Endodermal cell (in vitro differentiated cells): ENCODE measurements around the gene RPL36AL. TPM values are rescaled to one million over a fixed set of nuclear protein-coding genes. Genes with fewer than 3 reads are reported as not detected.

Experiments
- DNase-seq: peaks from one replicate; pipeline ENCODE4 v3.0.0-alpha.2; 2017
- H3K27ac ChIP-seq: 2 replicates; pipeline ENCODE4 v1.5.1; 2013; ENCODE audit warnings: mild to moderate bottlenecking, low read depth, low read length, moderate library complexity
- H3K27me3 ChIP-seq: 2 replicates; pipeline ENCODE4 v1.6.1; 2013; ENCODE audit warnings: mild to moderate bottlenecking, low read length, moderate library complexity; ENCODE audit not compliant: insufficient read depth, control insufficient read depth, poor library complexity, severe bottlenecking
- H3K36me3 ChIP-seq: 2 replicates; pipeline ENCODE4 v1.7.0; 2013; ENCODE audit warnings: mild to moderate bottlenecking, low read length, moderate library complexity; ENCODE audit not compliant: control insufficient read depth, insufficient read depth
- H3K4me1 ChIP-seq: one replicate; pipeline ENCODE4 v1.7.0; 2013; ENCODE audit warnings: low read length; ENCODE audit not compliant: control insufficient read depth, insufficient read depth
- H3K4me3 ChIP-seq: 2 replicates; pipeline ENCODE4 v1.5.1; 2013; ENCODE audit warnings: mild to moderate bottlenecking, low read length, moderate library complexity
- H3K9ac ChIP-seq: 2 replicates; pipeline ENCODE4 v1.6.1; 2013; ENCODE audit warnings: mild to moderate bottlenecking, low read length, moderate library complexity; ENCODE audit not compliant: poor library complexity, severe bottlenecking; ENCODE audit errors: extremely low read depth
- H3K9me3 ChIP-seq: 2 replicates; pipeline ENCODE4 v1.6.1; 2013; ENCODE audit warnings: mild to moderate bottlenecking, low read length, moderate library complexity; ENCODE audit not compliant: control insufficient read depth
- H3K27ac Mint-ChIP-seq: 2 replicates; pipeline ENCODE4 v1.8.0; 2020; ENCODE audit warnings: mixed read lengths
- H3K27me3 Mint-ChIP-seq: 2 replicates; pipeline ENCODE4 v1.8.0; 2021; ENCODE audit warnings: mild to moderate bottlenecking, mixed read lengths; ENCODE audit not compliant: insufficient read depth
- H3K36me3 Mint-ChIP-seq: 2 replicates; pipeline ENCODE4 v1.8.0; 2020; ENCODE audit warnings: low read depth, mixed read lengths
- H3K4me1 Mint-ChIP-seq: 2 replicates; pipeline ENCODE4 v1.8.0; 2020; ENCODE audit warnings: mixed read lengths
- H3K4me3 Mint-ChIP-seq: 2 replicates; pipeline ENCODE4 v1.8.0; 2020; ENCODE audit warnings: mild to moderate bottlenecking, moderate library complexity, mixed read lengths
- H3K9me3 Mint-ChIP-seq: 2 replicates; pipeline ENCODE4 v1.8.0; 2020; ENCODE audit warnings: mild to moderate bottlenecking, mixed read lengths
- CTCF ChIP-seq: fragments of 200-600 bp; sonication (generic); conservative IDR thresholded peaks from 2 replicates; pipeline ENCODE4 v1.5.0; 2021; ENCODE audit warnings: antibody characterized with exemption, mild to moderate bottlenecking
- WGBS, 2 experiments: methylation state at CpG; one replicate each; pipeline versions ENCODE4 v1.1.5 to v1.1.7; 2013; ENCODE audit warnings: missing lambda C conversion rate in 2 of 2, mixed read lengths in 1 of 2; ENCODE audit not compliant: insufficient coverage in 1 of 2, insufficient read length in 1 of 2; 5-methylcytosine and 5-hydroxymethylcytosine counted together
- total RNA-seq, 2 donors: library from RNA; stranded (reverse); fragmentation: NEBNext Ultra II Directional in 1 of 2; extraction: Animal tissue kit (Norgen Biotek cat#: 25700) in 1 of 2; gene quantifications; 2 replicates in 1 of 2; 3 replicates in 1 of 2; pipeline ENCODE4 v1.2.1, GENCODE V29; 2021

The RPL36AL gene
- total RNA-seq, 2 donors from 2014 or later, result 167 to 176 TPM

- peaks cover 16% of the 10 kb centered on the region for H3K4me1 Mint-ChIP-seq
- H3K9me3 Mint-ChIP-seq, result no peaks in the 10 kb centered on the region
- no peak overlapping the region for H3K27ac ChIP-seq
- H3K27ac Mint-ChIP-seq, result no peak overlapping the region
- H3K27me3 ChIP-seq, result no peaks in the 10 kb centered on the region
- peaks cover 35% of the 10 kb centered on the region for H3K36me3 Mint-ChIP-seq
- H3K9me3 ChIP-seq, result no peaks in the 10 kb centered on the region
- no peak for TF ChIP-seq CTCF
- H3K4me1 ChIP-seq, result no peaks in the 10 kb centered on the region
- peaks cover 45% of the 10 kb centered on the region for H3K36me3 ChIP-seq
- no peak overlapping the region for H3K4me3 ChIP-seq
- DNase-seq, result no peak
- WGBS, 2 experiments, result 87 to 97% methylated on average over 4 to 6 of the region's 6 CpGs
- H3K27me3 Mint-ChIP-seq, result no peaks in the 10 kb centered on the region
- no peak overlapping the region for H3K4me3 Mint-ChIP-seq
- H3K9ac ChIP-seq, result no peak overlapping the region
Measured at GRCh38 chr14:49623941-49624839, 3.8 kb upstream of the RPL36AL start.

DNA sequence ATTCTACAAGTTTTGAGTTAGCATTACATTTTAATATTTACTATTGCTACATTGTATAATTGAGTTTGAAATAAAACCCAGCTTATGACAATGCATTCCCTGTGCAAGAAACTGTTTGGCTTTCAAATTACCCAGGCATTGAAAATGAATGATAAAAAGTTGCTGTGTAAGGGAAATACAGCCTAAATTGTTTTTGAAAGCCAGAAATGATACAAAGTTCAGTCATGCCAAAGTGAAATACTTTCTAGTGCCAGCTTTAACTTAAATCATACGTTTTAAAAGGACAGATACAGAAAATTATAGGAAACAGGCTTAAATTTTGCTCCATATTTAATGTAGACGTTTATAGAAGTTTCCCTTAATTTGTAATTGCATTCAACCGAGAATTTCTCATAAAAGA is 3.0 kb upstream of the RPL36AL start:
- Histone ChIP-seq H3K27me3 (no peaks in the 10 kb centered on the region), H3K4me1 (no peaks in the 10 kb centered on the region), H3K36me3 (peaks cover 51% of the 10 kb centered on the region), H3K27ac (no peak overlapping the region), H3K9ac (no peak overlapping the region), H3K4me3 (peak overlapping the region; percentile 91), H3K9me3 (no peaks in the 10 kb centered on the region)
- no peak overlapping the region for H3K4me3 Mint-ChIP-seq
- H3K27me3 Mint-ChIP-seq, result no peaks in the 10 kb centered on the region
- H3K27ac Mint-ChIP-seq, result no peak overlapping the region
- 95 to 100% methylated on average over 3 of the region's 3 CpGs for WGBS, 2 experiments
- H3K36me3 Mint-ChIP-seq, result peaks cover 32% of the 10 kb centered on the region
- peaks cover 16% of the 10 kb centered on the region for H3K4me1 Mint-ChIP-seq
- H3K9me3 Mint-ChIP-seq, result no peaks in the 10 kb centered on the region
- DNase-seq, result no peak
- no peak for TF ChIP-seq CTCF

GRCh38 chr14:49622022-49622607 is 1.7 kb upstream of the RPL36AL start:
- H3K9me3 ChIP-seq, result no peaks in the 10 kb centered on the region
- H3K27me3 ChIP-seq, result no peaks in the 10 kb centered on the region
- peaks cover 55% of the 10 kb centered on the region for H3K36me3 ChIP-seq
- no peaks in the 10 kb centered on the region for H3K9me3 Mint-ChIP-seq
- peak overlapping the region; percentile 98 for H3K4me3 Mint-ChIP-seq
- no peak for TF ChIP-seq CTCF
- H3K4me3 ChIP-seq, result peak overlapping the region; percentile 91
- H3K36me3 Mint-ChIP-seq, result peaks cover 28% of the 10 kb centered on the region
- peaks cover 16% of the 10 kb centered on the region for H3K4me1 Mint-ChIP-seq
- peak overlapping the region; percentile 24 for H3K9ac ChIP-seq
- H3K27ac Mint-ChIP-seq, result no peak overlapping the region
- no peaks in the 10 kb centered on the region for H3K27me3 Mint-ChIP-seq
- no peaks in the 10 kb centered on the region for H3K4me1 ChIP-seq
- no peak for DNase-seq
- H3K27ac ChIP-seq, result no peak overlapping the region
- 69 to 77% methylated on average over 3 of the region's 3 CpGs for WGBS, 2 experiments
